ENCODE results near the gene IL11RA. TPM values are rescaled to one million over a fixed set of nuclear protein-coding genes. Genes with fewer than 3 reads are reported as not detected.
A peak's percentile ranks its signal among the peaks of the same experiment; 100 is the strongest.

Gene IL11RA
- total and polyA plus RNA-seq, 9 of the 15 experiments (the other 6 are each of a cell fraction or from before 2014, with no cell fraction given): 0.11 to 5.8 (median 2.8) TPM

- TF ChIP-seq ZBTB40 (IDR thresholded peaks at IDR 0.05) (peak; percentile 62), ZBTB40 (CRISPR knock-in tag; IDR thresholded peaks at IDR 0.05) (no peak), E2F4 (CRISPR knock-in tag; IDR thresholded peaks at IDR 0.05; ENCODE audit: low read depth) (peak; percentile 62; the same call in 1 of the 2 replicates), PBX2 (CRISPR knock-in tag; IDR thresholded peaks at IDR 0.05; ENCODE audit: low read depth) (peak; percentile 28; the same call in 1 of the 2 replicates), PBX2 (tag; conservative IDR thresholded peaks at IDR 0.05; ENCODE audit: low read depth) (peak; percentile 92), NRF1 (conservative IDR thresholded peaks at IDR 0.05 in 1 of 2, IDR thresholded peaks at IDR 0.05 in 1 of 2) (peak; percentile 45 to 46; a peak in 3 of 4 replicates), ZMIZ1 (IDR thresholded peaks at IDR 0.05; ENCODE audit: low read depth in 2 of 2, low read length in 2 of 2) (no peak), HNRNPK (IDR thresholded peaks at IDR 0.05; ENCODE audit: low read depth, low read length, poor library complexity, severe bottlenecking) (no peak), ZFX (CRISPR knock-in tag; IDR thresholded peaks at IDR 0.05) (peak; percentile 44)
Measured at GRCh38 chr9:34651876-34652601, at the start of gene IL11RA (continued).
